ENCODE data around the gene HGD. TPM values are rescaled to one million over a fixed set of nuclear protein-coding genes. Genes with fewer than 3 reads are reported as not detected.

The HGD gene
- total RNA-seq, 1 donor from 2014 or later: 0.40 TPM

DNA sequence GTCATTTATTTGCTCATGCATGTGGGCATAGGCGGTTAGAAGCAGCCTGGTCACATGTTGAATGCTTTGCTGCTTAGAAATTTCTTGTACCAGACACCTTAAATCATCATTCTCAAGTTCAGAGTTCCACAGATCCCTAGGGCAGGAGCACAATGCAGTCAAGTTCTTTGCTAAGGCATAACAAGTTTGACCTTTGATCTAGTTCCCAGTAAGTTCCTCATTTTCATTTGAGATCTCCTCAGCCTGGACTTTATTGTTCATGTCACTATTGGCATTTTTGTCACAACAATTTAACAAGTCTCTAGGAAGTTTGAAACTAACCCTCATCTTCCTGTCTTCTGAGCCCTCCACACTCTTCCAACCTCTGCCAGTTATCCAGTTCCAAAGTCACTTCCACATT, 22.8 kb downstream of the HGD start:
- Mint-ChIP-seq H3K9me3 (ENCODE audit: low read depth) (peaks cover 5% of the 10 kb centered on the region), H3K36me3 (ENCODE audit: low read depth) (no peaks in the 10 kb centered on the region), H3K27me3 (ENCODE audit: low read depth) (no peaks in the 10 kb centered on the region), H3K4me3 (ENCODE audit: unreplicated experiment) (no peak overlapping the region), H3K4me1 (ENCODE audit: low read depth) (peaks cover 22% of the 10 kb centered on the region), H3K27ac (ENCODE audit: unreplicated experiment) (no peak overlapping the region)
- no peak for DNase-seq (ENCODE audit: low spot score)
- TF ChIP-seq, protein P1, sequence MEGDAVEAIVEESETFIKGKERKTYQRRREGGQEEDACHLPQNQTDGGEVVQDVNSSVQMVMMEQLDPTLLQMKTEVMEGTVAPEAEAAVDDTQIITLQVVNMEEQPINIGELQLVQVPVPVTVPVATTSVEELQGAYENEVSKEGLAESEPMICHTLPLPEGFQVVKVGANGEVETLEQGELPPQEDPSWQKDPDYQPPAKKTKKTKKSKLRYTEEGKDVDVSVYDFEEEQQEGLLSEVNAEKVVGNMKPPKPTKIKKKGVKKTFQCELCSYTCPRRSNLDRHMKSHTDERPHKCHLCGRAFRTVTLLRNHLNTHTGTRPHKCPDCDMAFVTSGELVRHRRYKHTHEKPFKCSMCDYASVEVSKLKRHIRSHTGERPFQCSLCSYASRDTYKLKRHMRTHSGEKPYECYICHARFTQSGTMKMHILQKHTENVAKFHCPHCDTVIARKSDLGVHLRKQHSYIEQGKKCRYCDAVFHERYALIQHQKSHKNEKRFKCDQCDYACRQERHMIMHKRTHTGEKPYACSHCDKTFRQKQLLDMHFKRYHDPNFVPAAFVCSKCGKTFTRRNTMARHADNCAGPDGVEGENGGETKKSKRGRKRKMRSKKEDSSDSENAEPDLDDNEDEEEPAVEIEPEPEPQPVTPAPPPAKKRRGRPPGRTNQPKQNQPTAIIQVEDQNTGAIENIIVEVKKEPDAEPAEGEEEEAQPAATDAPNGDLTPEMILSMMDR (IDR thresholded peaks at IDR 0.05): no peak

DNA sequence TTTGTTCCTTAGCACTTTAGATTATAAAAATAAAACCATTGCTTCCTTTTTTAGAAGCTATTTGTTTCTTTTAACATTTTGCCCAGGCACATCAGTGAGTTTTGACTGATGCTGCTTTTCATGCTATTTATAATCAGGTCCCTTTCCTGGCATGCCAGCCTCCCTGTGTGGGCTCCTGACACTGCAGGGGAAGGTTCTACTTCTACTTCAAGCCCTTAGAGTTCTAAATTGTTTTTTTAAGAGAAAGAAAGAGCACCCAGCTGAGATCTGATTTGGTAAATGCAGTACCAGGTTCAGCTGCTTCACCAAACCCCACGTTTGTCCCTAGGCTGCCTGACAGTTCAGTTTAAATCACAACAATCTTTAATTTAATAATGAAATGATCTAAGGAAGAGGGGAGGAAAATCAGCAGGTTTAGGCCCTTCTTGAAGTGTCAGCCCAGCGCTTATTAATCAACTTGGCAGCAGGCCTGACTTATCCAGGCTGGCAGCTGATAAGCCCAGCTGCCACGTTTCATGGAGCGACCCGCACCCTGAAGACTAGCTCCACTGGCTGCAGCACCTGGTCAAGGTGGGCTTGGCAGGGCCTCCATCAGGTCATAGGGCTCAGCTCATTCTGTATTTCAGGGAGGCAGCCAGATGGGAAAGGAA, 29.0 kb downstream of the HGD start:
- H3K4me1 Mint-ChIP-seq (ENCODE audit: low read depth): peaks cover 15% of the 10 kb centered on the region
- H3K4me3 Mint-ChIP-seq (ENCODE audit: unreplicated experiment): no peak overlapping the region
- H3K36me3 Mint-ChIP-seq (ENCODE audit: low read depth): no peaks in the 10 kb centered on the region
- TF ChIP-seq, protein P1 (IDR thresholded peaks at IDR 0.05): no peak
- no peaks in the 10 kb centered on the region for H3K27me3 Mint-ChIP-seq (ENCODE audit: low read depth)
- DNase-seq (ENCODE audit: low spot score): no peak
- no peak overlapping the region for H3K27ac Mint-ChIP-seq (ENCODE audit: unreplicated experiment)
- no peaks in the 10 kb centered on the region for H3K9me3 Mint-ChIP-seq (ENCODE audit: low read depth)

DNA sequence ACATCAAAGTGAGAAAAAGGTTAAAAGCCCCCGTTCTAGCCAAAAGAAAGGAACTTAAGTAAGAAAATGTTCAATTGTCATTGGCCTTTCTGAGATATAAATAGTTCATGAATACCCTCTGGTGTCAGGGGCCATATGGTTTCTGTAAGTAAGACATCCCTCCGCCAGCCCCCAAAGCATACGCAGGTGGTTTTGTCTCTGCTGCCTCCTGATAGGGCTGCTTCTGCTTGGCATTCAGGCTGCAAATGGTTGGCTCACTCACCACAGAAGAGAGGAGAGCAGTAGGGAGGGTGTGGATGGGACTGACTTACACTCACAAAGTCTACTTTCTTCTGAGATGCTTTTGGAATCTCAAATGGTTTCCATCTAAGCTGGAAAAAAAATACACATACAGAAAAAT, 29.8 kb downstream of the HGD start:
- H3K9me3 Mint-ChIP-seq (ENCODE audit: low read depth): no peaks in the 10 kb centered on the region
- no peak for DNase-seq (ENCODE audit: low spot score)
- TF ChIP-seq, protein P1 (IDR thresholded peaks at IDR 0.05): no peak

DNA sequence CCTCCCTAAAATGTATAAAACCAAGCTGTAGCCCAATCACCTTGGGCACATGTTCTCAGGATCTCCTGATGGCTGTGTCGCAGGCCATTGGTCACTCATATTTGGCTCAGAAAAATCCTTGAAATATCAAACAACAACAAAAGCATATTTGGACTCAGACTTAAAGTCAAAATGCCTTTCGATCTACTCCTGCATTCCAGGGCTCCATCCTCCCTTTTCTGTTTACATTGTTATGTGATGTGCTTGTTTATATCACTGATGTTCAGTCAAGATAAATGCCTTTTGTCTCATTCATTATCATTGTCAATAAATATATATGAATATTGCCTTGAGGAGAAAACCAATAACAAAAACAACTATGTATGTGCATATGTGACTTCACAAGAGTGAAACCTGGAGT, 31.7 kb downstream of the HGD start:
- no peaks in the 10 kb centered on the region for H3K9me3 Mint-ChIP-seq (ENCODE audit: low read depth)
- no peak for DNase-seq (ENCODE audit: low spot score)
- no peak overlapping the region for H3K27ac Mint-ChIP-seq (ENCODE audit: unreplicated experiment)

More for the DNA sequence above, 29.8 kb downstream of the HGD start:
- Mint-ChIP-seq H3K27me3 (ENCODE audit: low read depth) (no peaks in the 10 kb centered on the region), H3K27ac (ENCODE audit: unreplicated experiment) (no peak overlapping the region), H3K4me1 (ENCODE audit: low read depth) (peaks cover 15% of the 10 kb centered on the region), H3K4me3 (ENCODE audit: unreplicated experiment) (no peak overlapping the region), H3K36me3 (ENCODE audit: low read depth) (no peaks in the 10 kb centered on the region)

DNA sequence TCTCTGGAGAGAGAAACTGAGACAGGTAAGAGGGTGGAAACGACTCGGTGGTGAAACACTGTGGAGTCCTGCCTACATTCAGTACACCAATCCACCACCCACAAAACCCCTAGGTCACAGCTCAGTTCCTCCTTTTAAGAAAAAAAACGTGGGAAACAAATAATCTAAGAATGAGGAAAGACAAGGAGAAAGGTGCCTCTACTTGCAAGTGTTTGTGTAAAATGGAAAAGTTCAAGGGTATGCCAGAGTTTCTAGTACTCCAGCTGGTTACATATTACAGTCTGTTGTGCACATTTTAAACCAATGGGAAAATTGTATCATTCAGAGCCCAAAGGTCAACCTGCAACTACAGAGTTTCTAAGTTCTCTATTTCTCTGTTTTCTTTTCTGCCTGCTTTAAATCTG, 32.2 kb downstream of the HGD start:
- Mint-ChIP-seq H3K9me3 (ENCODE audit: low read depth) (no peaks in the 10 kb centered on the region), H3K36me3 (ENCODE audit: low read depth) (no peaks in the 10 kb centered on the region), H3K4me1 (ENCODE audit: low read depth) (peaks cover 35% of the 10 kb centered on the region), H3K27me3 (ENCODE audit: low read depth) (no peaks in the 10 kb centered on the region), H3K27ac (ENCODE audit: unreplicated experiment) (no peak overlapping the region), H3K4me3 (ENCODE audit: unreplicated experiment) (no peak overlapping the region)
- no peak for DNase-seq (ENCODE audit: low spot score)
- TF ChIP-seq, protein P1 (IDR thresholded peaks at IDR 0.05): no peak

More for the DNA sequence above, 31.7 kb downstream of the HGD start:
- TF ChIP-seq, protein P1 (IDR thresholded peaks at IDR 0.05): no peak
- Mint-ChIP-seq H3K27me3 (ENCODE audit: low read depth) (no peaks in the 10 kb centered on the region), H3K36me3 (ENCODE audit: low read depth) (no peaks in the 10 kb centered on the region), H3K4me1 (ENCODE audit: low read depth) (peaks cover 30% of the 10 kb centered on the region), H3K4me3 (ENCODE audit: unreplicated experiment) (no peak overlapping the region)

All from chondrocyte (in vitro differentiated cells).